ENCODE results near the gene GOLGA7B. TPM values are rescaled to one million over a fixed set of nuclear protein-coding genes. Genes with fewer than 3 reads are reported as not detected.

The GOLGA7B gene
- total RNA-seq, 4 donors from 2014 or later = 0.29 to 2.3 (median 0.63) TPM

GRCh38 chr10:97879241-97879640 lies 29.6 kb downstream of the GOLGA7B start:
- no peak for TF ChIP-seq POLR2A (IDR thresholded peaks at IDR 0.05)
- TF ChIP-seq CTCF (IDR thresholded peaks at IDR 0.05 in 4 of 5, conservative IDR thresholded peaks at IDR 0.05 in 1 of 5) = no peak
- Histone ChIP-seq H3K27ac (no peak overlapping the region), H3K9me3 (no peaks in the 10 kb centered on the region), H3K36me3 (no peaks in the 10 kb centered on the region), H3K27me3 (no peaks in the 10 kb centered on the region), H3K4me1 (no peaks in the 10 kb centered on the region), H3K4me3 (no peak overlapping the region)
- no peak for DNase-seq
- in situ Hi-C loops (cut with MboI; ENCODE audit: low sequenced_read_pairs in 4 of 4) (no loop called here), intact Hi-C loops (cut with DNase I; ENCODE audit: low total_unique reads) (no loop called here)
- no peak for ATAC-seq

GRCh38 chr10:97880109-97880508 lies 30.5 kb downstream of the GOLGA7B start:
- no peaks in the 10 kb centered on the region for H3K4me1 ChIP-seq
- no peaks in the 10 kb centered on the region for H3K9me3 ChIP-seq
- ATAC-seq = no peak
- H3K36me3 ChIP-seq = no peaks in the 10 kb centered on the region
- DNase-seq = no peak
- no peaks in the 10 kb centered on the region for H3K27me3 ChIP-seq
- in situ Hi-C loops (cut with MboI; ENCODE audit: low sequenced_read_pairs in 4 of 4) = no loop called here
- H3K4me3 ChIP-seq = no peak overlapping the region
- no peak overlapping the region for H3K27ac ChIP-seq
- intact Hi-C loops (cut with DNase I; ENCODE audit: low total_unique reads) = no loop called here
- TF ChIP-seq CTCF (IDR thresholded peaks at IDR 0.05 in 4 of 5, conservative IDR thresholded peaks at IDR 0.05 in 1 of 5) = no peak
- no peak for TF ChIP-seq POLR2A (IDR thresholded peaks at IDR 0.05)

GRCh38 chr10:97882142-97883091 lies 32.8 kb downstream of the GOLGA7B start:
- peak; percentile 6 to 23 for DNase-seq
- peak; percentile 62 to 76 for ATAC-seq

GRCh38 chr10:97883092-97883485 lies 33.4 kb downstream of the GOLGA7B start:
- in situ Hi-C loops (cut with MboI; ENCODE audit: low sequenced_read_pairs in 4 of 4) = no loop called here

More at GRCh38 chr10:97882142-97883091, 32.8 kb downstream of the GOLGA7B start:
- Histone ChIP-seq H3K36me3 (no peaks in the 10 kb centered on the region), H3K4me3 (no peak overlapping the region), H3K4me1 (no peaks in the 10 kb centered on the region), H3K9me3 (no peaks in the 10 kb centered on the region), H3K27ac (no peak overlapping the region), H3K27me3 (no peaks in the 10 kb centered on the region)
- in situ Hi-C loops (cut with MboI; ENCODE audit: low sequenced_read_pairs in 4 of 4) = no loop called here
- no peak for TF ChIP-seq CTCF (IDR thresholded peaks at IDR 0.05 in 4 of 5, conservative IDR thresholded peaks at IDR 0.05 in 1 of 5)
- no peak for TF ChIP-seq POLR2A (IDR thresholded peaks at IDR 0.05)
- intact Hi-C loops (cut with DNase I; ENCODE audit: low total_unique reads) = no loop called here

More at GRCh38 chr10:97883092-97883485, 33.4 kb downstream of the GOLGA7B start:
- Histone ChIP-seq H3K9me3 (no peaks in the 10 kb centered on the region), H3K4me1 (no peaks in the 10 kb centered on the region), H3K27ac (no peak overlapping the region), H3K36me3 (no peaks in the 10 kb centered on the region), H3K27me3 (no peaks in the 10 kb centered on the region), H3K4me3 (no peak overlapping the region)
- intact Hi-C loops (cut with DNase I; ENCODE audit: low total_unique reads) = no loop called here
- no peak for ATAC-seq
- DNase-seq = no peak
- TF ChIP-seq POLR2A (IDR thresholded peaks at IDR 0.05) = no peak
- no peak for TF ChIP-seq CTCF (IDR thresholded peaks at IDR 0.05 in 4 of 5, conservative IDR thresholded peaks at IDR 0.05 in 1 of 5)
